Activated CD8-positive, alpha-beta T cell treated with anti-CD3 and anti-CD28 coated beads for 36 hours (primary cell): ENCODE measurements around the gene SEC14L1. TPM values are rescaled to one million over a fixed set of nuclear protein-coding genes. Genes with fewer than 3 reads are reported as not detected.

ENCODE experiments used
- ATAC-seq: fragments of 200-7000 bp; cut with Tn5 transposase; one replicate; pipeline ENCODE4 v1.10.0; 2021; ENCODE audit warnings: mild to moderate bottlenecking, moderate library complexity
- CTCF ChIA-PET: fragments of 350-600 bp; sonication (Branson Sonifier 250); formaldehyde crosslinking; loops from one replicate; lab custom pipeline; 2021; ENCODE audit warnings: antibody characterized with exemption; lab: Charles Lee
- POLR2A ChIA-PET: fragments of 350-600 bp; sonication (Branson Sonifier 250); formaldehyde crosslinking; loops from one replicate; lab custom pipeline; 2021; ENCODE audit warnings: antibody characterized with exemption; lab: Charles Lee
- DNase-seq: peaks from one replicate; pipeline ENCODE4 v3.0.0-alpha.2; 2020
- H3K27ac Mint-ChIP-seq: one replicate; pipeline ENCODE4 v1.8.0; 2021; ENCODE audit warnings: mild to moderate bottlenecking, mixed read lengths
- H3K27me3 Mint-ChIP-seq: one replicate; pipeline ENCODE4 v1.8.0; 2021; ENCODE audit warnings: mixed read lengths
- H3K36me3 Mint-ChIP-seq: one replicate; pipeline ENCODE4 v1.8.0; 2021; ENCODE audit warnings: low read depth, mixed read lengths
- H3K4me1 Mint-ChIP-seq: one replicate; pipeline ENCODE4 v1.8.0; 2021; ENCODE audit warnings: low read depth, mixed read lengths
- H3K4me3 Mint-ChIP-seq: one replicate; pipeline ENCODE4 v1.8.0; 2021; ENCODE audit warnings: mild to moderate bottlenecking, moderate library complexity, mixed read lengths
- H3K9me3 Mint-ChIP-seq: one replicate; pipeline ENCODE4 v1.8.0; 2021; ENCODE audit warnings: mixed read lengths
- intact Hi-C: fragments of 100-400 bp; cut with micrococcal nuclease; formaldehyde crosslinking; loops from one replicate; pipeline ENCODE4 v1.10.0; 2022
- total RNA-seq, 2 experiments: library from RNA; stranded (reverse); gene quantifications; one replicate each; pipeline ENCODE4 v1.2.3, GENCODE V29; 2021
- TF ChIP-seq, protein P1 (sequence below): fragments of 200-600 bp; IDR thresholded peaks from one replicate; pipeline ENCODE4 v1.8.0; 2022; ENCODE audit warnings: antibody characterized with exemption, mild to moderate bottlenecking

The SEC14L1 gene
- total RNA-seq, 2 experiments from 2014 or later, result 79.7 to 91.6 TPM

DNA sequence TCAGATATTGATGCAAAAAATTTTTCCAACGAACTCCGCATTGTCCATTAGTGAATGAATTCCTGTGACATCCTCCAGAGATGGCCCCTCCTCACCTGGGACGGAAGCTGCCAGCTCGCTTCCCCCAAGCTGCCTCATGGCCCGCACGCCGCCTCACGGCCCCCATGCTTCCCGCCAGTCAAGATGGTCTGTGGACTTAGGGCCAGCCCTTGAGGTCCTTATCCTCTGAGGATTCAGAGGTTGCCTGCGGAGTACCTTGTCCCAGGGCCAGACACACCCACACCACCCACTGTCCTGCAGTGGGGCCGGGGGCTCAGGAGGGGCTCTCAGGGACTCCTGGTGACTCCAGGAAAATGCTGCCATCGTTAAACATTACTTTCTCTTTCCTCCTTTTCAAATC is 73.6 kb downstream of the SEC14L1 start:
- POLR2A ChIA-PET, result interaction anchor here (1.4 kb wide), 1 partner anchor 72 kb away, joined by 3 read pairs; no protein-coding TSS in a partner anchor
- Mint-ChIP-seq H3K9me3 (no peaks in the 10 kb centered on the region), H3K27me3 (no peaks in the 10 kb centered on the region), H3K27ac (no peak overlapping the region), H3K4me3 (no peak overlapping the region), H3K36me3 (peaks cover 35% of the 10 kb centered on the region), H3K4me1 (no peaks in the 10 kb centered on the region)
- intact Hi-C loops, result no loop called here
- TF ChIP-seq, protein P1, sequence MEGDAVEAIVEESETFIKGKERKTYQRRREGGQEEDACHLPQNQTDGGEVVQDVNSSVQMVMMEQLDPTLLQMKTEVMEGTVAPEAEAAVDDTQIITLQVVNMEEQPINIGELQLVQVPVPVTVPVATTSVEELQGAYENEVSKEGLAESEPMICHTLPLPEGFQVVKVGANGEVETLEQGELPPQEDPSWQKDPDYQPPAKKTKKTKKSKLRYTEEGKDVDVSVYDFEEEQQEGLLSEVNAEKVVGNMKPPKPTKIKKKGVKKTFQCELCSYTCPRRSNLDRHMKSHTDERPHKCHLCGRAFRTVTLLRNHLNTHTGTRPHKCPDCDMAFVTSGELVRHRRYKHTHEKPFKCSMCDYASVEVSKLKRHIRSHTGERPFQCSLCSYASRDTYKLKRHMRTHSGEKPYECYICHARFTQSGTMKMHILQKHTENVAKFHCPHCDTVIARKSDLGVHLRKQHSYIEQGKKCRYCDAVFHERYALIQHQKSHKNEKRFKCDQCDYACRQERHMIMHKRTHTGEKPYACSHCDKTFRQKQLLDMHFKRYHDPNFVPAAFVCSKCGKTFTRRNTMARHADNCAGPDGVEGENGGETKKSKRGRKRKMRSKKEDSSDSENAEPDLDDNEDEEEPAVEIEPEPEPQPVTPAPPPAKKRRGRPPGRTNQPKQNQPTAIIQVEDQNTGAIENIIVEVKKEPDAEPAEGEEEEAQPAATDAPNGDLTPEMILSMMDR, result no peak
- no peak for ATAC-seq
- no peak for DNase-seq
- CTCF ChIA-PET, result interaction anchor here (1.2 kb wide), 1 partner anchor 31 kb away, joined by 3 read pairs; no protein-coding TSS in a partner anchor

- no peaks in the 10 kb centered on the region for H3K4me1 Mint-ChIP-seq
- TF ChIP-seq, protein P1, result peak; percentile 36
- intact Hi-C loops, result no loop called here
- H3K9me3 Mint-ChIP-seq, result no peaks in the 10 kb centered on the region
- H3K4me3 Mint-ChIP-seq, result no peak overlapping the region
- no peak overlapping the region for H3K27ac Mint-ChIP-seq
- ATAC-seq (peak; percentile 60), DNase-seq (peak; percentile 48)
- H3K27me3 Mint-ChIP-seq, result no peaks in the 10 kb centered on the region
- peaks cover 31% of the 10 kb centered on the region for H3K36me3 Mint-ChIP-seq
- POLR2A ChIA-PET, result interaction anchor here (1.4 kb wide), 1 partner anchor 73 kb away, joined by 3 read pairs; no protein-coding TSS in a partner anchor
- CTCF ChIA-PET, result interaction anchor here (0.9 to 1.2 kb wide), 3 partner anchors 32 to 126 kb away, joined by 3 read pairs; no protein-coding TSS in a partner anchor
Measured at GRCh38 chr17:77214743-77215142, 74.0 kb downstream of the SEC14L1 start.

DNA sequence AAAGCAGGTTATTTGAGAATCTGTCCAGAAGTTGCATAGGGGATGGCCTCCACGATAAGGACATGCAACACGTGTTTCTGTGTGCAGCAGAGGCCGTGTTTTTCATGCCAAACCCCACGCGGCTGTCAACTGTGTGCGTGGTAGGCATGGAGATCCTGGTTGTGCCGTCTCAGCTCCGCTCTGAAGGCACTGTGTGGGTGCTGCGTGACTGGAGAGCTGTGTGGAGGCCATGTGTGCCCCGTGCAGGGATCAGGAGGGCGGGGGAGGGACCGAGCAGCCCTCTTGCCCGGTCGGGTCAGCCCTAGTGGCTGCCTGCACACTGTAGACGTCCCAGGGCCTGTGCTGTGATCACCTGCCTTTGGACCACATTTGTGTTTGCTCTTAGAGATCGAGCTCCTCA is 74.5 kb downstream of the SEC14L1 start:
- H3K4me1 Mint-ChIP-seq, result no peaks in the 10 kb centered on the region
- no peaks in the 10 kb centered on the region for H3K27me3 Mint-ChIP-seq
- POLR2A ChIA-PET, result interaction anchor here (0.6 to 1.4 kb wide), 2 partner anchors 73 to 451 kb away, joined by 3 to 5 read pairs; no protein-coding TSS in a partner anchor
- ATAC-seq (no peak), DNase-seq (no peak)
- H3K4me3 Mint-ChIP-seq, result no peak overlapping the region
- H3K27ac Mint-ChIP-seq, result no peak overlapping the region
- intact Hi-C loops, result no loop called here
- no peaks in the 10 kb centered on the region for H3K9me3 Mint-ChIP-seq
- TF ChIP-seq, protein P1, result no peak
- CTCF ChIA-PET, result interaction anchor here (0.9 to 1.2 kb wide), 2 partner anchors 120 to 127 kb away, joined by 3 read pairs; no protein-coding TSS in a partner anchor
- H3K36me3 Mint-ChIP-seq, result peaks cover 28% of the 10 kb centered on the region

GRCh38 chr17:77216486-77216885 is 75.7 kb downstream of the SEC14L1 start:
- TF ChIP-seq, protein P1, result no peak
- H3K36me3 Mint-ChIP-seq, result peaks cover 20% of the 10 kb centered on the region
- intact Hi-C loops, result no loop called here
- ATAC-seq (no peak), DNase-seq (no peak)
- POLR2A ChIA-PET, result no interaction called here
- H3K4me1 Mint-ChIP-seq, result no peaks in the 10 kb centered on the region
- peak overlapping the region; percentile 9 for H3K27ac Mint-ChIP-seq
- CTCF ChIA-PET, result no interaction called here
- no peaks in the 10 kb centered on the region for H3K27me3 Mint-ChIP-seq
- no peak overlapping the region for H3K4me3 Mint-ChIP-seq
- no peaks in the 10 kb centered on the region for H3K9me3 Mint-ChIP-seq

GRCh38 chr17:77217123-77217522 is 76.4 kb downstream of the SEC14L1 start:
- H3K27me3 Mint-ChIP-seq, result no peaks in the 10 kb centered on the region
- no peaks in the 10 kb centered on the region for H3K4me1 Mint-ChIP-seq
- ChIA-PET POLR2A (no interaction called here), CTCF (no interaction called here)
- H3K9me3 Mint-ChIP-seq, result no peaks in the 10 kb centered on the region
- H3K36me3 Mint-ChIP-seq, result peaks cover 14% of the 10 kb centered on the region
- ATAC-seq (no peak), DNase-seq (no peak)
- intact Hi-C loops, result no loop called here
- H3K27ac Mint-ChIP-seq, result no peak overlapping the region
- TF ChIP-seq, protein P1, result no peak
- H3K4me3 Mint-ChIP-seq, result no peak overlapping the region
